K562 (cell line): ENCODE data around the gene APEX1. TPM values are rescaled to one million over a fixed set of nuclear protein-coding genes. Genes with fewer than 3 reads are reported as not detected.

ENCODE experiments used
- BRCA1 ChIP-seq, 2 experiments: fragments of 450-650 bp in 1 of 2; sonication (generic) in 1 of 2; formaldehyde crosslinking in 1 of 2; IDR thresholded peaks; 2 replicates each; pipeline versions ENCODE4 v1.5.0 to v1.6.1; 2017 to 2020; ENCODE audit warnings: mild to moderate bottlenecking in 1 of 2, missing genetic modification reagents in 1 of 2
- CBX1 ChIP-seq: sonication (generic); IDR thresholded peaks from 2 replicates; pipeline ENCODE4 v1.6.1; 2016; ENCODE audit warnings: antibody characterized with exemption, low read depth, mild to moderate bottlenecking
- FOXK2 ChIP-seq, 2 experiments: fragments of 450-650 bp; IDR thresholded peaks in 1 of 2; conservative IDR thresholded peaks in 1 of 2; 2 replicates each; pipeline ENCODE4 v1.6.1; 2016; ENCODE audit warnings: low read depth in 2 of 2, mild to moderate bottlenecking in 1 of 2
- IRF2 ChIP-seq: sonication (generic); formaldehyde crosslinking; IDR thresholded peaks from 2 replicates; pipeline ENCODE4 v1.8.1; 2022; ENCODE audit warnings: mild to moderate bottlenecking, missing genetic modification reagents
- PTBP1 ChIP-seq: fragments of 200-400 bp; formaldehyde crosslinking; IDR thresholded peaks from 2 replicates; pipeline ENCODE4 v1.6.1; 2017; ENCODE audit warnings: low read depth, low read length
- SIN3A ChIP-seq, 2 experiments: fragments of 150-350 bp in 1 of 2; IDR thresholded peaks; 2 replicates each; pipeline ENCODE4 v1.6.1; 2011 to 2016; ENCODE audit warnings: borderline replicate concordance in 2 of 2, low read depth in 2 of 2, low read length in 2 of 2, mild to moderate bottlenecking in 2 of 2, moderate library complexity in 2 of 2; ENCODE audit not compliant: control insufficient read depth in 1 of 2
- U2AF1 ChIP-seq: fragments of 200-400 bp; formaldehyde crosslinking; optimal IDR thresholded peaks from 2 replicates; pipeline ENCODE3; 2017; ENCODE audit warnings: mild to moderate bottlenecking, low read depth, low read length, moderate library complexity
- UBTF ChIP-seq, 2 experiments: IDR thresholded peaks; 2 replicates each; pipeline ENCODE4 v1.6.1; 2012; ENCODE audit warnings: improper control_type of control experiment in 2 of 2, low read depth in 2 of 2, low read length in 2 of 2, borderline replicate concordance in 1 of 2
- ZBTB11 ChIP-seq, 3 experiments: fragments of 200-800 bp in 1 of 3; fragments of 250-450 bp in 1 of 3; fragments of 450-650 bp in 1 of 3; sonication (Bioruptor Pico) in 1 of 3; sonication (Bioruptor generic) in 1 of 3; formaldehyde crosslinking in 1 of 3; IDR thresholded peaks; 2 replicates each; pipeline versions ENCODE4 v1.6.1 to v1.8.0; 2016 to 2022; ENCODE audit warnings: mild to moderate bottlenecking in 2 of 3, missing genetic modification characterization in 2 of 3, missing compliant biosample characterization in 1 of 3, moderate library complexity in 1 of 3
- ZNF24 ChIP-seq: fragments of 450-650 bp; IDR thresholded peaks from 2 replicates; pipeline ENCODE4 v1.6.1; 2016
- polyA plus RNA-seq, 8 experiments: library from polyadenylated mRNA; depleted of rRNA in 4 of 8; stranded (reverse) in 5 of 8; unstranded in 3 of 8; fragments of >200 nt; fragmentation: Nextera tagmentation in 2 of 8; fragmentation: Illumina TruSeq in 1 of 8; extraction: Ambion mirVana in 2 of 8; extraction: Trizol in 1 of 8; gene quantifications; 2 replicates each; pipeline versions ENCODE4 v1.2.1 to v1.2.3, GENCODE V29; 2011 to 2014; ENCODE audit warnings: inconsistent platforms in 1 of 8, missing spikeins in 1 of 8
- total RNA-seq, 7 experiments: library from RNA; depleted of rRNA in 6 of 7; stranded (reverse); fragments of >200 nt in 6 of 7; fragmentation: Illumina TruSeq in 2 of 7; extraction: Trizol in 2 of 7; gene quantifications; 2 replicates each; pipeline versions ENCODE4 v1.2.1 to v1.2.3, GENCODE V29; 2011 to 2021; ENCODE audit warnings: low replicate concordance in 1 of 7

The APEX1 gene
- total and polyA plus RNA-seq, 9 of the 15 experiments (the other 6 are each of a cell fraction or from before 2014, with no cell fraction given), result 50.2 to 274 (median 158) TPM

- no peak for TF ChIP-seq U2AF1
- no peak for TF ChIP-seq PTBP1
- peak; percentile 65 to 91; a peak in 3 of 4 replicates for TF ChIP-seq SIN3A (IDR thresholded peaks at IDR 0.05; ENCODE audit: borderline replicate concordance in 2 of 2, control insufficient read depth in 1 of 2, low read depth in 2 of 2, low read length in 2 of 2)
- TF ChIP-seq FOXK2 (conservative IDR thresholded peaks at IDR 0.05 in 1 of 2, IDR thresholded peaks at IDR 0.05 in 1 of 2; ENCODE audit: low read depth in 2 of 2), result peak; percentile 95 to 96
- TF ChIP-seq UBTF (IDR thresholded peaks at IDR 0.05; ENCODE audit: borderline replicate concordance in 1 of 2, low read depth in 2 of 2, low read length in 2 of 2), result 0 out of 4 replicates have a peak, but pooled peaks of 1 of the 2 experiments have one; percentile 8
- no peak for TF ChIP-seq IRF2 (CRISPR knock-in tag)
- TF ChIP-seq ZNF24, result no peak
- TF ChIP-seq CBX1, result peak; percentile 29; the same call in 1 of the 2 replicates
- no peak for TF ChIP-seq BRCA1 (IDR thresholded peaks at IDR 0.05)
- TF ChIP-seq BRCA1 (CRISPR knock-in tag; IDR thresholded peaks at IDR 0.05), result no peak
- TF ChIP-seq ZBTB11 (CRISPR knock-in tag; IDR thresholded peaks at IDR 0.05), result peak; percentile 56 to 97 (median 93); a peak in 4 of 6 replicates
- TF ChIP-seq, all 486 proteins: peak for 136
Observed at GRCh38 chr14:20454516-20455354, at the start of gene APEX1, which contains the start of gene OSGEP (continued).
